Progenitor cell of endocrine pancreas (in vitro differentiated cells): ENCODE measurements around the gene ALDH1A1. TPM values are rescaled to one million over a fixed set of nuclear protein-coding genes. Genes with fewer than 3 reads are reported as not detected.

ENCODE experiments used
- DNase-seq: peaks from one replicate; pipeline ENCODE4 v3.0.0; 2021; ENCODE audit warnings: low spot score; ENCODE audit not compliant: unreplicated experiment
- H3K27ac Mint-ChIP-seq: 2 replicates; pipeline ENCODE4 v1.8.0; 2021; ENCODE audit warnings: mild to moderate bottlenecking, moderate library complexity, mixed read lengths
- H3K27me3 Mint-ChIP-seq: 2 replicates; pipeline ENCODE4 v1.8.0; 2021; ENCODE audit warnings: mixed read lengths
- H3K36me3 Mint-ChIP-seq: 2 replicates; pipeline ENCODE4 v1.8.0; 2022; ENCODE audit warnings: mixed read lengths; ENCODE audit not compliant: insufficient read depth
- H3K4me1 Mint-ChIP-seq: 2 replicates; pipeline ENCODE4 v1.8.0; 2021; ENCODE audit warnings: low read depth, mixed read lengths
- H3K4me3 Mint-ChIP-seq: 2 replicates; pipeline ENCODE4 v1.8.0; 2021; ENCODE audit warnings: low read depth, mild to moderate bottlenecking, moderate library complexity, mixed read lengths
- H3K9me3 Mint-ChIP-seq: 2 replicates; pipeline ENCODE4 v1.8.0; 2021; ENCODE audit warnings: low read depth, mixed read lengths
- CTCF ChIP-seq: fragments of 200-600 bp; sonication (generic); IDR thresholded peaks from one replicate; pipeline ENCODE4 v1.5.0; 2021; ENCODE audit warnings: antibody characterized with exemption, mild to moderate bottlenecking; ENCODE audit not compliant: unreplicated experiment
- total RNA-seq: library from RNA; stranded (reverse); gene quantifications from 2 replicates; pipeline ENCODE4 v1.2.1, GENCODE V29; 2021

The ALDH1A1 gene
- total RNA-seq, 1 donor from 2014 or later, result 188 TPM

- Mint-ChIP-seq H3K36me3 (peaks cover 7% of the 10 kb centered on the region), H3K27ac (no peak overlapping the region), H3K4me3 (no peak overlapping the region), H3K4me1 (peaks cover 6% of the 10 kb centered on the region), H3K9me3 (no peaks in the 10 kb centered on the region), H3K27me3 (no peaks in the 10 kb centered on the region)
- no peak for DNase-seq
- no peak for TF ChIP-seq CTCF
Measured at GRCh38 chr9:72905514-72906480, 47.1 kb downstream of the ALDH1A1 start.

- H3K4me3 Mint-ChIP-seq, result no peak overlapping the region
- no peaks in the 10 kb centered on the region for H3K27me3 Mint-ChIP-seq
- H3K9me3 Mint-ChIP-seq, result no peaks in the 10 kb centered on the region
- DNase-seq, result no peak
- peaks cover 1% of the 10 kb centered on the region for H3K4me1 Mint-ChIP-seq
- TF ChIP-seq CTCF, result no peak
- peaks cover 7% of the 10 kb centered on the region for H3K36me3 Mint-ChIP-seq
- no peak overlapping the region for H3K27ac Mint-ChIP-seq
Measured at GRCh38 chr9:72904267-72905093, 48.4 kb downstream of the ALDH1A1 start.

- DNase-seq, result no peak
- H3K4me1 Mint-ChIP-seq, result peaks cover 1% of the 10 kb centered on the region
- no peaks in the 10 kb centered on the region for H3K9me3 Mint-ChIP-seq
- H3K4me3 Mint-ChIP-seq, result no peak overlapping the region
- no peak for TF ChIP-seq CTCF
- H3K27ac Mint-ChIP-seq, result no peak overlapping the region
- H3K27me3 Mint-ChIP-seq, result no peaks in the 10 kb centered on the region
- peaks cover 5% of the 10 kb centered on the region for H3K36me3 Mint-ChIP-seq
Measured at GRCh38 chr9:72903103-72903502, 49.8 kb downstream of the ALDH1A1 start.

GRCh38 chr9:72902268-72902667, 50.6 kb downstream of the ALDH1A1 start:
- TF ChIP-seq CTCF, result no peak
- H3K27me3 Mint-ChIP-seq, result no peaks in the 10 kb centered on the region
- no peak overlapping the region for H3K27ac Mint-ChIP-seq
- H3K36me3 Mint-ChIP-seq, result peaks cover 5% of the 10 kb centered on the region
- peaks cover 1% of the 10 kb centered on the region for H3K4me1 Mint-ChIP-seq
- DNase-seq, result no peak
- no peak overlapping the region for H3K4me3 Mint-ChIP-seq
- H3K9me3 Mint-ChIP-seq, result no peaks in the 10 kb centered on the region

- H3K36me3 Mint-ChIP-seq, result peaks cover 5% of the 10 kb centered on the region
- no peaks in the 10 kb centered on the region for H3K9me3 Mint-ChIP-seq
- DNase-seq, result no peak
- no peak overlapping the region for H3K4me3 Mint-ChIP-seq
- H3K27ac Mint-ChIP-seq, result no peak overlapping the region
- H3K27me3 Mint-ChIP-seq, result no peaks in the 10 kb centered on the region
- no peak for TF ChIP-seq CTCF
- peaks cover 1% of the 10 kb centered on the region for H3K4me1 Mint-ChIP-seq
Measured at GRCh38 chr9:72899734-72900477, 52.9 kb downstream of the ALDH1A1 start.
